Measurements from ENCODE around the gene ZFP1. TPM values are rescaled to one million over a fixed set of nuclear protein-coding genes. Genes with fewer than 3 reads are reported as not detected.

The ZFP1 gene
- total and polyA plus RNA-seq, 2 experiments from 2014 or later = 4.8 to 12.5 TPM

DNA sequence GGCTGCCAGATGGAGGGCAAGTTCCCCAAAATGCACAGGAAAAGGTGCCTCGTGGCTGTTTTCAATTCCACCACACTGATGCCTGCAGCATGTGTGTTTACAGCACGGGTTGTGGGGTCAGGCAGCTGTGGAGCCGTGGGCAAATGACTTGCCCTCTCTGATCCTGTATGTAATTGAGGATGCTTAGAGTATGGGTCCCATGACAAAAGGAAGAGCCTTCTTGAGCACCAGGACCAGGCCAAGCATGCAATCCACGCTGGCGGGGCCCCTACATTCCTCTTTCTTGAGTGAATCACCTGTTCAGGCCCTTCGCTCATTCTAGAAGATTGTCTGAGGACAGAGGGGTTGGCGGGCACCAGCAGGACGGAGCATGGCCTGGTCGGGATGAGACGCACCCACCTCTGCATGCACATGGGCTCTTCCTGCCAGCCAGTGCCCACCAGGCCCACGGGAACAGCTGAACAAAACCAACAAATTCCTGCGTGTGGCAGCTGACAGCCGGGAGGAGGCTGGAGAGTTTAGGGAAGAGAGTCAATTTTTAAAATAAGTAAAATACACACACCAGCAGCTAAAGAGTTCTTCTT, 60.0 kb downstream of the ZFP1 start (continued):
- TF ChIP-seq, protein P1, sequence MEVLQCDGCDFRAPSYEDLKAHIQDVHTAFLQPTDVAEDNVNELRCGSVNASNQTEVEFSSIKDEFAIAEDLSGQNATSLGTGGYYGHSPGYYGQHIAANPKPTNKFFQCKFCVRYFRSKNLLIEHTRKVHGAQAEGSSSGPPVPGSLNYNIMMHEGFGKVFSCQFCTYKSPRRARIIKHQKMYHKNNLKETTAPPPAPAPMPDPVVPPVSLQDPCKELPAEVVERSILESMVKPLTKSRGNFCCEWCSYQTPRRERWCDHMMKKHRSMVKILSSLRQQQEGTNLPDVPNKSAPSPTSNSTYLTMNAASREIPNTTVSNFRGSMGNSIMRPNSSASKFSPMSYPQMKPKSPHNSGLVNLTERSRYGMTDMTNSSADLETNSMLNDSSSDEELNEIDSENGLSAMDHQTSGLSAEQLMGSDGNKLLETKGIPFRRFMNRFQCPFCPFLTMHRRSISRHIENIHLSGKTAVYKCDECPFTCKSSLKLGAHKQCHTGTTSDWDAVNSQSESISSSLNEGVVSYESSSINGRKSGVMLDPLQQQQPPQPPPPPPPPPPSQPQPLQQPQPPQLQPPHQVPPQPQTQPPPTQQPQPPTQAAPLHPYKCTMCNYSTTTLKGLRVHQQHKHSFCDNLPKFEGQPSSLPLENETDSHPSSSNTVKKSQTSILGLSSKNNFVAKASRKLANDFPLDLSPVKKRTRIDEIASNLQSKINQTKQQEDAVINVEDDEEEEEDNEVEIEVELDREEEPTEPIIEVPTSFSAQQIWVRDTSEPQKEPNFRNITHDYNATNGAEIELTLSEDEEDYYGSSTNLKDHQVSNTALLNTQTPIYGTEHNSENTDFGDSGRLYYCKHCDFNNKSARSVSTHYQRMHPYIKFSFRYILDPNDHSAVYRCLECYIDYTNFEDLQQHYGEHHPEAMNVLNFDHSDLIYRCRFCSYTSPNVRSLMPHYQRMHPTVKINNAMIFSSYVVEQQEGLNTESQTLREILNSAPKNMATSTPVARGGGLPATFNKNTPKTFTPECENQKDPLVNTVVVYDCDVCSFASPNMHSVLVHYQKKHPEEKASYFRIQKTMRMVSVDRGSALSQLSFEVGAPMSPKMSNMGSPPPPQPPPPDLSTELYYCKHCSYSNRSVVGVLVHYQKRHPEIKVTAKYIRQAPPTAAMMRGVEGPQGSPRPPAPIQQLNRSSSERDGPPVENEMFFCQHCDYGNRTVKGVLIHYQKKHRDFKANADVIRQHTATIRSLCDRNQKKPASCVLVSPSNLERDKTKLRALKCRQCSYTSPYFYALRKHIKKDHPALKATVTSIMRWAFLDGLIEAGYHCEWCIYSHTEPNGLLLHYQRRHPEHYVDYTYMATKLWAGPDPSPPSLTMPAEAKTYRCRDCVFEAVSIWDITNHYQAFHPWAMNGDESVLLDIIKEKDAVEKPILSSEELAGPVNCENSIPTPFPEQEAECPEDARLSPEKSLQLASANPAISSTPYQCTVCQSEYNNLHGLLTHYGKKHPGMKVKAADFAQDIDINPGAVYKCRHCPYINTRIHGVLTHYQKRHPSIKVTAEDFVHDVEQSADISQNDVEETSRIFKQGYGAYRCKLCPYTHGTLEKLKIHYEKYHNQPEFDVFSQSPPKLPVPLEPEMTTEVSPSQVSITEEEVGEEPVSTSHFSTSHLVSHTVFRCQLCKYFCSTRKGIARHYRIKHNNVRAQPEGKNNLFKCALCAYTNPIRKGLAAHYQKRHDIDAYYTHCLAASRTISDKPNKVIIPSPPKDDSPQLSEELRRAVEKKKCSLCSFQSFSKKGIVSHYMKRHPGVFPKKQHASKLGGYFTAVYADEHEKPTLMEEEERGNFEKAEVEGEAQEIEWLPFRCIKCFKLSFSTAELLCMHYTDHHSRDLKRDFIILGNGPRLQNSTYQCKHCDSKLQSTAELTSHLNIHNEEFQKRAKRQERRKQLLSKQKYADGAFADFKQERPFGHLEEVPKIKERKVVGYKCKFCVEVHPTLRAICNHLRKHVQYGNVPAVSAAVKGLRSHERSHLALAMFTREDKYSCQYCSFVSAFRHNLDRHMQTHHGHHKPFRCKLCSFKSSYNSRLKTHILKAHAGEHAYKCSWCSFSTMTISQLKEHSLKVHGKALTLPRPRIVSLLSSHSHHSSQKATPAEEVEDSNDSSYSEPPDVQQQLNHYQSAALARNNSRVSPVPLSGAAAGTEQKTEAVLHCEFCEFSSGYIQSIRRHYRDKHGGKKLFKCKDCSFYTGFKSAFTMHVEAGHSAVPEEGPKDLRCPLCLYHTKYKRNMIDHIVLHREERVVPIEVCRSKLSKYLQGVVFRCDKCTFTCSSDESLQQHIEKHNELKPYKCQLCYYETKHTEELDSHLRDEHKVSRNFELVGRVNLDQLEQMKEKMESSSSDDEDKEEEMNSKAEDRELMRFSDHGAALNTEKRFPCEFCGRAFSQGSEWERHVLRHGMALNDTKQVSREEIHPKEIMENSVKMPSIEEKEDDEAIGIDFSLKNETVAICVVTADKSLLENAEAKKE (CRISPR knock-in tag; IDR thresholded peaks at IDR 0.05) = no peak
- TF ChIP-seq, protein P2, sequence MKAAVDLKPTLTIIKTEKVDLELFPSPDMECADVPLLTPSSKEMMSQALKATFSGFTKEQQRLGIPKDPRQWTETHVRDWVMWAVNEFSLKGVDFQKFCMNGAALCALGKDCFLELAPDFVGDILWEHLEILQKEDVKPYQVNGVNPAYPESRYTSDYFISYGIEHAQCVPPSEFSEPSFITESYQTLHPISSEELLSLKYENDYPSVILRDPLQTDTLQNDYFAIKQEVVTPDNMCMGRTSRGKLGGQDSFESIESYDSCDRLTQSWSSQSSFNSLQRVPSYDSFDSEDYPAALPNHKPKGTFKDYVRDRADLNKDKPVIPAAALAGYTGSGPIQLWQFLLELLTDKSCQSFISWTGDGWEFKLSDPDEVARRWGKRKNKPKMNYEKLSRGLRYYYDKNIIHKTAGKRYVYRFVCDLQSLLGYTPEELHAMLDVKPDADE (IDR thresholded peaks at IDR 0.05) = no peak
- no peak for TF ChIP-seq CREB1 (CRISPR knock-in tag; IDR thresholded peaks at IDR 0.05; ENCODE audit: low read depth)
- TF ChIP-seq, protein P3, sequence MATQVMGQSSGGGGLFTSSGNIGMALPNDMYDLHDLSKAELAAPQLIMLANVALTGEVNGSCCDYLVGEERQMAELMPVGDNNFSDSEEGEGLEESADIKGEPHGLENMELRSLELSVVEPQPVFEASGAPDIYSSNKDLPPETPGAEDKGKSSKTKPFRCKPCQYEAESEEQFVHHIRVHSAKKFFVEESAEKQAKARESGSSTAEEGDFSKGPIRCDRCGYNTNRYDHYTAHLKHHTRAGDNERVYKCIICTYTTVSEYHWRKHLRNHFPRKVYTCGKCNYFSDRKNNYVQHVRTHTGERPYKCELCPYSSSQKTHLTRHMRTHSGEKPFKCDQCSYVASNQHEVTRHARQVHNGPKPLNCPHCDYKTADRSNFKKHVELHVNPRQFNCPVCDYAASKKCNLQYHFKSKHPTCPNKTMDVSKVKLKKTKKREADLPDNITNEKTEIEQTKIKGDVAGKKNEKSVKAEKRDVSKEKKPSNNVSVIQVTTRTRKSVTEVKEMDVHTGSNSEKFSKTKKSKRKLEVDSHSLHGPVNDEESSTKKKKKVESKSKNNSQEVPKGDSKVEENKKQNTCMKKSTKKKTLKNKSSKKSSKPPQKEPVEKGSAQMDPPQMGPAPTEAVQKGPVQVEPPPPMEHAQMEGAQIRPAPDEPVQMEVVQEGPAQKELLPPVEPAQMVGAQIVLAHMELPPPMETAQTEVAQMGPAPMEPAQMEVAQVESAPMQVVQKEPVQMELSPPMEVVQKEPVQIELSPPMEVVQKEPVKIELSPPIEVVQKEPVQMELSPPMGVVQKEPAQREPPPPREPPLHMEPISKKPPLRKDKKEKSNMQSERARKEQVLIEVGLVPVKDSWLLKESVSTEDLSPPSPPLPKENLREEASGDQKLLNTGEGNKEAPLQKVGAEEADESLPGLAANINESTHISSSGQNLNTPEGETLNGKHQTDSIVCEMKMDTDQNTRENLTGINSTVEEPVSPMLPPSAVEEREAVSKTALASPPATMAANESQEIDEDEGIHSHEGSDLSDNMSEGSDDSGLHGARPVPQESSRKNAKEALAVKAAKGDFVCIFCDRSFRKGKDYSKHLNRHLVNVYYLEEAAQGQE (IDR thresholded peaks at IDR 0.05; ENCODE audit: unreplicated experiment) = no peak
- TF ChIP-seq JUNB (IDR thresholded peaks at IDR 0.05; ENCODE audit: unreplicated experiment) = no peak
- no peak for TF ChIP-seq ZNF331 (CRISPR knock-in tag; IDR thresholded peaks at IDR 0.05; ENCODE audit: low read depth)
- no peak for TF ChIP-seq ZNF114 (CRISPR knock-in tag; IDR thresholded peaks at IDR 0.05)
